Measurements from ENCODE around the gene CHRM2.
"Not testable (repeated sequence)": the region's sequence is repeated elsewhere in the genome, so short reads cannot be mapped to it uniquely, and the experiment has no call there.

The CHRM2 gene

GRCh38 chr7:136868496-136869000 lies at the start of gene CHRM2:
CHRM2 (plus strand) TSS chr7:136868652; CDS start chr7:137014866, 146,214 bp downstream.
- no peak for DNase-seq (ENCODE audit: extremely low read depth in 1 of 2, low read depth in 1 of 2)

GRCh38 chr7:136831398-136831797 lies 37.1 kb upstream of the CHRM2 start:
- not testable (repeated sequence) for DNase-seq (ENCODE audit: extremely low read depth in 1 of 2, low read depth in 1 of 2)

GRCh38 chr7:136845899-136846465 lies 22.5 kb upstream of the CHRM2 start:
- DNase-seq (ENCODE audit: extremely low read depth in 1 of 2, low read depth in 1 of 2) = no peak

GRCh38 chr7:136847858-136848257 lies 20.6 kb upstream of the CHRM2 start:
- no peak for DNase-seq (ENCODE audit: extremely low read depth in 1 of 2, low read depth in 1 of 2)

- DNase-seq (ENCODE audit: extremely low read depth in 1 of 2, low read depth in 1 of 2) = no peak
Measured at GRCh38 chr7:136853654-136854053, 14.8 kb upstream of the CHRM2 start.

- DNase-seq (ENCODE audit: extremely low read depth in 1 of 2, low read depth in 1 of 2) = no peak
Measured at GRCh38 chr7:136857573-136857972, 10.9 kb upstream of the CHRM2 start.

GRCh38 chr7:136859803-136860202 lies 8.6 kb upstream of the CHRM2 start:
- DNase-seq (ENCODE audit: extremely low read depth in 1 of 2, low read depth in 1 of 2) = no peak

GRCh38 chr7:136865236-136865635 lies 3.2 kb upstream of the CHRM2 start:
- DNase-seq (ENCODE audit: extremely low read depth in 1 of 2, low read depth in 1 of 2) = no peak

GRCh38 chr7:136865777-136866176 lies 2.7 kb upstream of the CHRM2 start:
- DNase-seq (ENCODE audit: extremely low read depth in 1 of 2, low read depth in 1 of 2) = no peak

- DNase-seq (ENCODE audit: extremely low read depth in 1 of 2, low read depth in 1 of 2) = no peak
Measured at GRCh38 chr7:136869001-136869961, 829 bp downstream of the CHRM2 start.

GRCh38 chr7:136869991-136870865 lies 1.8 kb downstream of the CHRM2 start:
- DNase-seq (ENCODE audit: extremely low read depth in 1 of 2, low read depth in 1 of 2) = no peak

- DNase-seq (ENCODE audit: extremely low read depth in 1 of 2, low read depth in 1 of 2) = no peak
Measured at GRCh38 chr7:136870866-136871487, 2.5 kb downstream of the CHRM2 start.

- DNase-seq (ENCODE audit: extremely low read depth in 1 of 2, low read depth in 1 of 2) = no peak
Measured at GRCh38 chr7:136874393-136875032, 6.1 kb downstream of the CHRM2 start.

- DNase-seq (ENCODE audit: extremely low read depth in 1 of 2, low read depth in 1 of 2) = no peak
Measured at GRCh38 chr7:136877509-136877908, 9.1 kb downstream of the CHRM2 start.

- DNase-seq (ENCODE audit: extremely low read depth in 1 of 2, low read depth in 1 of 2) = no peak
Measured at GRCh38 chr7:136877990-136878389, 9.5 kb downstream of the CHRM2 start.

GRCh38 chr7:136878878-136879277 lies 10.4 kb downstream of the CHRM2 start:
- DNase-seq (ENCODE audit: extremely low read depth in 1 of 2, low read depth in 1 of 2) = no peak

GRCh38 chr7:136883046-136883445 lies 14.6 kb downstream of the CHRM2 start:
- DNase-seq (ENCODE audit: extremely low read depth in 1 of 2, low read depth in 1 of 2) = no peak

GRCh38 chr7:136884492-136884891 lies 16.0 kb downstream of the CHRM2 start:
- no peak for DNase-seq (ENCODE audit: extremely low read depth in 1 of 2, low read depth in 1 of 2)

- DNase-seq (ENCODE audit: extremely low read depth in 1 of 2, low read depth in 1 of 2) = no peak
Measured at GRCh38 chr7:136887317-136887716, 18.9 kb downstream of the CHRM2 start.

GRCh38 chr7:136890399-136890798 lies 21.9 kb downstream of the CHRM2 start:
- DNase-seq (ENCODE audit: extremely low read depth in 1 of 2, low read depth in 1 of 2) = no peak
